Right lung (tissue), 5 donors: Measurements from ENCODE around the gene RIC3. TPM values are rescaled to one million over a fixed set of nuclear protein-coding genes. Genes with fewer than 3 reads are reported as not detected.
A peak's percentile ranks its signal among the peaks of the same experiment; 100 is the strongest.

Experiments used
- DNase-seq, 2 donors: peaks; one replicate each; pipeline ENCODE4 v3.0.0-alpha.2; 2013
- polyA plus RNA-seq, 5 donors: library from polyadenylated mRNA; unstranded; fragments of 120-200 nt; gene quantifications; one replicate each; pipeline versions ENCODE4 v1.2.1 to v1.2.3, GENCODE V29; 2013; ENCODE audit warnings: inconsistent platforms in 1 of 5, low replicate concordance in 1 of 5; ENCODE audit not compliant: insufficient read length in 5 of 5, insufficient read depth in 1 of 5

The RIC3 gene
- polyA plus RNA-seq, 5 donors = 1.9 to 3.7 (median 2.9) TPM

GRCh38 chr11:8089791-8090510 is 78.9 kb downstream of the RIC3 start:
- DNase-seq = no peak

- DNase-seq = no peak
Measured at GRCh38 chr11:8087756-8088155, 81.1 kb downstream of the RIC3 start.

DNA sequence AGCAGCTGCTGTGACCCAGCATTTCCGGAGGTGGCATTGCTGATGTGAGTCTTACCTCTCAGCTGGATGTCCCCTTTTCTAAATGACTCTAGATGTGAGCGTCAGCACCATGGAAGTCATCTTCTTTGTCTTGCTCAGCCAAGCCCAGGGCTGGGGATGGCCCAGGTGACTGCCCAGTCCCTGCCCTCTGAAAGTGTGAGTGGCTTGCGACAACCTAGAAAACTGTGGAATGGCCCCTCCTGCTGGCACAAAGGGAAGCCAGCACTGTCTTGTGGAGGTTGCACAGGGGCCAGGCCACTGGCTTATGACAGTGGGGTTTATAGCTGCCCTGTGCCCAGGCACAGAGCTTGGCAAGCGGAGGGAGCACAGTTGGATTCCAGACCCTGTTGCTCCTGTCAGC is 81.6 kb downstream of the RIC3 start:
- no peak for DNase-seq

GRCh38 chr11:8086571-8086970 is 82.3 kb downstream of the RIC3 start:
- DNase-seq = no peak

- peak; percentile 48 to 65 for DNase-seq
Measured at GRCh38 chr11:8086001-8086479, 82.8 kb downstream of the RIC3 start.

- DNase-seq = no peak
Measured at GRCh38 chr11:8085011-8085645, 83.7 kb downstream of the RIC3 start.

GRCh38 chr11:8084352-8084751 is 84.5 kb downstream of the RIC3 start:
- no peak for DNase-seq

GRCh38 chr11:8083871-8084281 is 84.9 kb downstream of the RIC3 start:
- no peak for DNase-seq

DNA sequence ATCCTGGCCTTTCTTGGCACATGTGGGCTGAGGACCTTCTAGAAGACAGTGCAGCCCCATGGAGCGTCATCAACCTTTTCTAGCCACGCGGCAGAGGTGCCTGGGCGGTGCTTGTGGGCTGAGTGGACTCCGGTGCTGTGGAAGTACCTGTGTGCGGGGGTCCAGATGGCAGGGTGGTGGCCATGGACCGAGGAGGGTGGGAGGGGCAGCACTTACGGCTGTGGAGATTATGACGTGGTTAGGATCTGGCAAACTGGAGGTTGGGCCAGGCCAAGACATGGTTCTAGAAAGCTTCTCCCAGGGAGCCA is 85.8 kb downstream of the RIC3 start:
- DNase-seq = no peak

- DNase-seq = no peak
Measured at GRCh38 chr11:8082391-8083087, 86.3 kb downstream of the RIC3 start.

DNA sequence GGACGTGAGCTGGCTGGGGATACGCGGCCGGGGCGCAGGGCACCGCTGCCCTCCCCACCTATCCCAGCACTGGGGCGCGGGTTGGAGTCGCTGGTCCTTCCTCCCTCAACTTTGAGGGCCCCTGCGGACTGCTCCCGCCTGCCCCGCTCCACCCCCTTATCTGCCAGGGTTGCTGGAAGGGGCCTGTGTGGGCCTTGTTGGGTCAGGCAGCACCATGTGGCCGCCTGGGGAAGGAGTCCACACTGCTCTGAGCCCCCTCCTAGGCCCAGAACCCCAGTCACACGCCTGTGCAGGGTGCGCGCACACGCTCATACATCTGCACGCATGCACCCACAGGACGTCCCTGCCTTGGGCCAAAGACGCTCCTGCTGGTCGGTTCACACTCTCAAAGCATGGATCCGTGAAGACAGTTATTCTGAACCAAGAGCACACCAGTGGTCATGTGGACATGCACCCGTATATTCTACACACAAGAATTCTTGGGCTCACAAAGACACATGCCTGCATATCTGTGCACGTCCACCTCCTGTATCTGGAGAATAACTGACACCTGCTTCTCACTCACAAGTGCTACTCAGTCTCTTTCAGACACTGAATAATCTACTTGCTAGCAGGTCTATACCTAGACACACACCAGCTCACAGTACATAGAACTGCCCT is 87.1 kb downstream of the RIC3 start:
- no peak for DNase-seq

DNA sequence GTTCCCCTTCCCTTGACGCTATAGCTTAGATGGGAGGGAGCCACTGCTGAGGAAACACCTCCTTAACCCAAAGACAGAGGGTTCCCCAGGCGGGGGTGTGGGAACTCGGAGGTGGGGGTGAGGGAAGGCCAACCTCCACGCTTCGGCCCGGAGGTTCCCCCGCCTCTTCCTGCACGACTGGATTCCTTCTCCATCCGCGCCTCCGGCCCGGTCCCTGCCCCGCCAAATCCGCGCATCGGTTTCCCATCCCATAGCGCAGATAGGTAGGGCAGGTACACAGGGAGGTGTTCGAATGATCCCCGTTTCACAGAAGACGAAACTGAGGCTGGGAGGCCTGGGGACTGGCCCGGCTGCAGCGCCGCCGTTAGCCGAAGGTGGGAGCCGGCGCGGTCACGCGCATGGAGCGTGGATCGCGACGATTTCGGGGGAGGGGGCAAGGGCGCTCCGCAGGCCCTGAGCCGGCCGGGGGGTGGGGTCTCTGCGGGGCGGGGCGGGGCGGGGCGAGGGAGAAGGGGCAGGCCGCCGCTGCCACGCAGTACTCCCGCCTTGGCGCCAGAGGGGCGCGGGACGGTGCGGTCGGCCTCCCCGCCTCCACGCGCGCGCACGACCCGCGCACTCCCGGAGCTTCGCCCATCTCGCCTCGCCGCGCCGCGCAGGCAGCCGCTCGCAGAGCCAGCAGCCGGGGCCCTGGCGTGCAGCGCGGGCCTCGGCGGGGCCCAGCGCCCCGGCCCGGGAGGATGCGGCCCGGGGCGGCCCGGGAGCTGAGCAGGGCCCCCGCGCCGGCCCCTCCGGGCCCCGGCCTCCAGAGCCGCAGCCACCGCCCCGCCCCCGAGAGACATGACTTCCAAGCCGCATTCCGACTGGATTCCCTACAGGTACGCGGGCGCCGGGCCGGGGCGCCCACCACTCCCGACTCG is 87.9 kb downstream of the RIC3 start, which contains the start of gene TUB:
TSS of gene TUB (plus strand) at position 538 of the 917 bp plus-strand sequence. CDS start at position 838, 300 bp downstream.
- DNase-seq = peak in 1 of 2 donors; percentile 40

DNA sequence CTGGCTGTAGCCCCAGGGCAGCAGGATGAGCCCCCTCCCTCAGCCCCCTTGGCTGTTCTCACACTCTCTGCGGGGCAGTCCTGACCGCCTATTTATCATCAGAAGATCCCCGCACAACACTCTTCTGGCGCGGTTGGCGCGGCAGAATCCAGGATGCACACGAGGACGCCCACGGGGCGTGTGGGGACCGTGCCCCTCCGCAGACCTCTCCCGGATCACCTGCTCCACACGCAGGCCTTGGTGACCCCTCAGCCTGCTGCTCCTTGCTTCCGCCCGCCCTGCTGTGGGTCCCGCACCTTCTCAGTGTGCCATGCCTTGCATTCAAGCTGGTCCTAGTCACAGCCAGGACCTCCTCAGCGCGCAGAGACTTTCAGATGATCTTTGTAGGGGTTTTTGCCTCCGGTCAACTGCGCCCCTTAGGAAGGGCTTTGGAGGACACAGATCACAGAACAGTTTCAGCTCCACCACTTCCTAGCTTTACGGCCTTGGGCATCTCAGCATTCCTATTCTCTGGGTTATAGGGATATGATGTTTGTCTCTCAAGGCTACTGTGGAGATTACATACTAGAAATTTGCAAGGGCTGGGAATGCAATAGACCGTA is 88.7 kb downstream of the RIC3 start:
- DNase-seq = no peak

GRCh38 chr11:8079111-8079675 is 89.6 kb downstream of the RIC3 start:
- no peak for DNase-seq

- DNase-seq = no peak
Measured at GRCh38 chr11:8075119-8075726, 93.6 kb downstream of the RIC3 start.

GRCh38 chr11:8071616-8072581 is 96.9 kb downstream of the RIC3 start:
- DNase-seq = no peak

- no peak for DNase-seq
Measured at GRCh38 chr11:8070417-8071115, 98.3 kb downstream of the RIC3 start.

GRCh38 chr11:8069771-8070170 is 99.1 kb downstream of the RIC3 start:
- no peak for DNase-seq
